SJSA1 (cell line): ENCODE results near the gene KNL1. TPM values are rescaled to one million over a fixed set of nuclear protein-coding genes. Genes with fewer than 3 reads are reported as not detected.

ENCODE experiments used
- DNase-seq, 2 experiments: peaks; one replicate each; pipeline ENCODE4 v3.0.0-alpha.2; 2015 to 2020; ENCODE audit warnings: low spot score in 2 of 2, low read depth in 1 of 2
- H3K27ac ChIP-seq: fragments of 250-450 bp; sonication (Bioruptor Pico); 2 replicates; pipeline ENCODE4 v1.5.1; 2020; ENCODE audit warnings: mild to moderate bottlenecking, moderate library complexity
- H3K27me3 ChIP-seq: fragments of 250-450 bp; sonication (Bioruptor Pico); replicated peaks from 2 replicates; pipeline ENCODE4 v1.5.1; 2020; ENCODE audit warnings: mild to moderate bottlenecking, moderate library complexity
- H3K36me3 ChIP-seq: fragments of 250-450 bp; sonication (Bioruptor Pico); 2 replicates; pipeline ENCODE4 v1.5.1; 2020; ENCODE audit warnings: mild to moderate bottlenecking
- H3K4me1 ChIP-seq: fragments of 250-450 bp; sonication (Bioruptor Pico); replicated peaks from 2 replicates; pipeline ENCODE4 v1.6.1; 2021; ENCODE audit warnings: mild to moderate bottlenecking
- H3K4me3 ChIP-seq: fragments of 250-450 bp; sonication (Bioruptor Pico); 2 replicates; pipeline ENCODE4 v1.5.1; 2020; ENCODE audit warnings: mild to moderate bottlenecking
- H3K9me3 ChIP-seq: fragments of 250-450 bp; sonication (Bioruptor Pico); replicated peaks from 2 replicates; pipeline ENCODE4 v1.5.1; 2020; ENCODE audit warnings: mild to moderate bottlenecking
- total RNA-seq: library from RNA; depleted of rRNA; stranded (reverse); fragments of >200 nt; shearing (Covaris generic); gene quantifications from 2 replicates; pipeline ENCODE4 v1.2.3, GENCODE V29; 2014; rRNA removed

Gene KNL1
- total RNA-seq, 1 experiment from 2014 or later = 88.4 TPM

- Histone ChIP-seq H3K4me3 (peak overlapping the region; percentile 88), H3K4me1 (peaks cover 11% of the 10 kb centered on the region), H3K27ac (no peak overlapping the region)
Observed at GRCh38 chr15:40696228-40696627, 102.2 kb downstream of the KNL1 start.

GRCh38 chr15:40697916-40698315 is 103.9 kb downstream of the KNL1 start:
- no peak overlapping the region for H3K4me3 ChIP-seq

More at GRCh38 chr15:40696228-40696627, 102.2 kb downstream of the KNL1 start:
- no peaks in the 10 kb centered on the region for H3K9me3 ChIP-seq
- DNase-seq = no peak
- H3K36me3 ChIP-seq = peaks cover 49% of the 10 kb centered on the region
- no peaks in the 10 kb centered on the region for H3K27me3 ChIP-seq

GRCh38 chr15:40702077-40702476 is 108.0 kb downstream of the KNL1 start:
- Histone ChIP-seq H3K4me1 (no peaks in the 10 kb centered on the region), H3K36me3 (peaks cover 71% of the 10 kb centered on the region), H3K9me3 (no peaks in the 10 kb centered on the region), H3K27ac (no peak overlapping the region), H3K27me3 (no peaks in the 10 kb centered on the region), H3K4me3 (no peak overlapping the region)
- no peak for DNase-seq

More at GRCh38 chr15:40697916-40698315, 103.9 kb downstream of the KNL1 start:
- H3K9me3 ChIP-seq = no peaks in the 10 kb centered on the region
- peaks cover 61% of the 10 kb centered on the region for H3K36me3 ChIP-seq
- H3K4me1 ChIP-seq = peaks cover 11% of the 10 kb centered on the region
- no peak overlapping the region for H3K27ac ChIP-seq
- no peak for DNase-seq
- H3K27me3 ChIP-seq = no peaks in the 10 kb centered on the region

GRCh38 chr15:40706121-40706520 is 112.1 kb downstream of the KNL1 start:
- no peaks in the 10 kb centered on the region for H3K9me3 ChIP-seq
- no peak overlapping the region for H3K4me3 ChIP-seq
- no peaks in the 10 kb centered on the region for H3K27me3 ChIP-seq
- peaks cover 68% of the 10 kb centered on the region for H3K36me3 ChIP-seq
- no peak for DNase-seq
- no peaks in the 10 kb centered on the region for H3K4me1 ChIP-seq
- no peak overlapping the region for H3K27ac ChIP-seq

Other genes with a start within 250 kb of the KNL1 start
- gene PHGR1, start 243.2 kb upstream of the KNL1 start, total RNA-seq = not detected in 2 replicates
- gene DISP2, start 236.0 kb upstream of the KNL1 start, total RNA-seq = 0.21 and 0.28 TPM in 2 replicates
- gene KNSTRN, start 211.5 kb upstream of the KNL1 start, total RNA-seq = 63.7 and 96.6 TPM in 2 replicates
- gene IVD, start 188.5 kb upstream of the KNL1 start, total RNA-seq = 22.3 and 25.3 TPM in 2 replicates
- gene BAHD1, start 153.3 kb upstream of the KNL1 start, total RNA-seq = 8.4 and 11.4 TPM in 2 replicates
- gene CHST14, start 123.3 kb upstream of the KNL1 start, total RNA-seq = 28.7 and 30.2 TPM in 2 replicates
- 20.2 and 24.4 TPM in 2 replicates for gene CCDC32, start 29.2 kb upstream of the KNL1 start, total RNA-seq
- gene RPUSD2, start 24.9 kb upstream of the KNL1 start, total RNA-seq = 16.4 and 25.9 TPM in 2 replicates
- 32.3 and 33.3 TPM in 2 replicates for gene RAD51, start 100.9 kb downstream of the KNL1 start, total RNA-seq
- 23.8 and 37.7 TPM in 2 replicates for gene RMDN3, start 161.0 kb downstream of the KNL1 start, total RNA-seq
- gene GCHFR, start 169.8 kb downstream of the KNL1 start, total RNA-seq = 0.22 and 1.4 TPM in 2 replicates
- 0.03 TPM in 1 of 2 replicates, not detected in the other for gene C15orf62, start 175.7 kb downstream of the KNL1 start, total RNA-seq
- gene ZFYVE19, start 212.8 kb downstream of the KNL1 start, total RNA-seq = 33.8 and 39.2 TPM in 2 replicates
- gene DNAJC17, start 213.2 kb downstream of the KNL1 start, total RNA-seq = 51.5 and 51.7 TPM in 2 replicates
- not detected in 2 replicates for gene PPP1R14D, start 234.5 kb downstream of the KNL1 start, total RNA-seq
- gene SPINT1, start 249.8 kb downstream of the KNL1 start, total RNA-seq = 0.87 TPM in 1 of 2 replicates, not detected in the other